Femur (tissue), 1 donor: ENCODE data around the gene FBLN7.
"Not testable (repeated sequence)": the region's sequence is repeated elsewhere in the genome, so short reads cannot be mapped to it uniquely, and the experiment has no call there.

Experiments
- DNase-seq: peaks from one replicate; pipeline ENCODE4 v3.0.0-alpha.2; 2017

FBLN7 gene

GRCh38 chr2:112187805-112188596, 49.8 kb downstream of the FBLN7 start:
- no peak for DNase-seq

- DNase-seq, result no peak
Observed at GRCh38 chr2:112189001-112189556, 50.9 kb downstream of the FBLN7 start.

GRCh38 chr2:112194028-112194427, 55.8 kb downstream of the FBLN7 start:
- no peak for DNase-seq

GRCh38 chr2:112194482-112194881, 56.3 kb downstream of the FBLN7 start:
- DNase-seq, result no peak

GRCh38 chr2:112195167-112195766, 57.1 kb downstream of the FBLN7 start:
- DNase-seq, result no peak

- DNase-seq, result no peak
Observed at GRCh38 chr2:112195950-112196349, 57.8 kb downstream of the FBLN7 start.

- DNase-seq, result no peak
Observed at GRCh38 chr2:112197868-112198267, 59.7 kb downstream of the FBLN7 start.

GRCh38 chr2:112198780-112199179, 60.6 kb downstream of the FBLN7 start:
- DNase-seq, result no peak

- no peak for DNase-seq
Observed at GRCh38 chr2:112199188-112199587, 61.0 kb downstream of the FBLN7 start.

- no peak for DNase-seq
Observed at GRCh38 chr2:112201696-112202430, 63.7 kb downstream of the FBLN7 start.

GRCh38 chr2:112204411-112204810, 66.2 kb downstream of the FBLN7 start:
- no peak for DNase-seq

- DNase-seq, result not testable (repeated sequence)
Observed at GRCh38 chr2:112207905-112208304, 69.7 kb downstream of the FBLN7 start.

- DNase-seq, result no peak
Observed at GRCh38 chr2:112216167-112216566, 78.0 kb downstream of the FBLN7 start.

- DNase-seq, result no peak
Observed at GRCh38 chr2:112217854-112218253, 79.7 kb downstream of the FBLN7 start.

- DNase-seq, result no peak
Observed at GRCh38 chr2:112220186-112220585, 82.0 kb downstream of the FBLN7 start.

GRCh38 chr2:112220831-112221230, 82.6 kb downstream of the FBLN7 start:
- DNase-seq, result no peak

- no peak for DNase-seq
Observed at GRCh38 chr2:112229348-112229747, 91.2 kb downstream of the FBLN7 start.

GRCh38 chr2:112230371-112230770, 92.2 kb downstream of the FBLN7 start:
- DNase-seq, result no peak
